IMR-90 (cell line): ENCODE measurements around the gene APOA4. TPM values are rescaled to one million over a fixed set of nuclear protein-coding genes. Genes with fewer than 3 reads are reported as not detected.

Source experiments
- ATAC-seq: fragments of 200-7000 bp; cut with Tn5 transposase; 2 replicates; pipeline ENCODE4 v1.9.1; 2020; ENCODE audit warnings: low read depth, mild to moderate bottlenecking, moderate library complexity
- BruUV-seq: library from RNA; stranded (reverse); fragments of 400-500 nt; replicated peaks from 2 replicates; lab custom pipeline; 2021; lab: Mats Ljungman, UMichigan
- CTCF ChIA-PET: fragments of 300-600 bp; formaldehyde crosslinking; extraction: SDS; loops from one replicate; lab custom pipeline; 2021; ENCODE audit warnings: antibody characterized with exemption; lab: Yijun Ruan, JAX
- POLR2A ChIA-PET: fragments of 300-600 bp; sonication (Branson Sonifier 250); formaldehyde crosslinking; loops from one replicate; lab custom pipeline; 2022; ENCODE audit warnings: antibody characterized with exemption; ENCODE audit not compliant: unreplicated experiment; lab: Charles Lee
- DNase-seq: peaks from one replicate; pipeline ENCODE4 v3.0.0; 2013
- H2AFZ ChIP-seq: replicated peaks from 2 replicates; pipeline ENCODE3; 2013; ENCODE audit warnings: low read length, mild to moderate bottlenecking; ENCODE audit not compliant: poor library complexity
- H2AK5ac ChIP-seq: 2 replicates; pipeline ENCODE4 v1.6.1; 2013; ENCODE audit warnings: low read depth, low read length, inconsistent platforms
- H2AK9ac ChIP-seq: replicated peaks from 2 replicates; pipeline ENCODE3; 2013; ENCODE audit warnings: mild to moderate bottlenecking, low read depth, low read length, moderate library complexity; ENCODE audit not compliant: poor library complexity
- H2BK120ac ChIP-seq: 2 replicates; pipeline ENCODE4 v1.6.1; 2013; ENCODE audit warnings: low read depth, low read length, inconsistent platforms
- H2BK15ac ChIP-seq: 3 replicates; pipeline ENCODE4 v1.6.1; 2013; ENCODE audit warnings: low read depth, low read length, inconsistent platforms
- H2BK20ac ChIP-seq: 2 replicates; pipeline ENCODE4 v1.6.1; 2013; ENCODE audit warnings: low read depth, mild to moderate bottlenecking, inconsistent platforms, low read length, moderate library complexity
- H2BK5ac ChIP-seq: 2 replicates; pipeline ENCODE4 v1.6.1; 2013; ENCODE audit warnings: mild to moderate bottlenecking, low read depth, low read length, inconsistent platforms; ENCODE audit not compliant: poor library complexity, severe bottlenecking
- H3K14ac ChIP-seq: replicated peaks from 2 replicates; pipeline ENCODE4 v1.6.1; 2013; ENCODE audit warnings: low read depth, low read length, inconsistent platforms
- H3K18ac ChIP-seq: 2 replicates; pipeline ENCODE4 v1.6.1; 2013; ENCODE audit warnings: low read depth, low read length, control low read depth
- H3K23ac ChIP-seq: 2 replicates; pipeline ENCODE4 v1.6.1; 2013; ENCODE audit warnings: low read depth, low read length, inconsistent platforms
- H3K27ac ChIP-seq: 2 replicates; pipeline ENCODE4 v1.5.1; 2013; ENCODE audit warnings: mild to moderate bottlenecking, control low read depth, low read length; ENCODE audit not compliant: insufficient read depth
- H3K27me3 ChIP-seq: 2 replicates; pipeline ENCODE4 v1.6.1; 2013; ENCODE audit warnings: low read length; ENCODE audit not compliant: control insufficient read depth, insufficient read depth
- H3K36me3 ChIP-seq: 2 replicates; pipeline ENCODE4 v1.6.1; 2013; ENCODE audit warnings: low read length, mixed read lengths; ENCODE audit not compliant: control insufficient read depth, insufficient read depth
- H3K4ac ChIP-seq: 2 replicates; pipeline ENCODE4 v1.6.1; 2013; ENCODE audit warnings: low read depth, low read length, inconsistent platforms
- H3K4me1 ChIP-seq: 2 replicates; pipeline ENCODE4 v1.6.1; 2013; ENCODE audit warnings: low read length, mixed read lengths; ENCODE audit not compliant: control insufficient read depth, insufficient read depth
- H3K4me2 ChIP-seq: 2 replicates; pipeline ENCODE4 v1.6.1; 2013; ENCODE audit warnings: low read depth, mild to moderate bottlenecking, control low read depth, low read length, moderate library complexity
- H3K4me3 ChIP-seq: 2 replicates; pipeline ENCODE4 v1.5.1; 2013; ENCODE audit warnings: low read depth, mild to moderate bottlenecking, control low read depth, low read length, moderate library complexity; ENCODE audit not compliant: insufficient read depth
- H3K56ac ChIP-seq: 2 replicates; pipeline ENCODE4 v1.6.1; 2013; ENCODE audit warnings: low read length, inconsistent platforms; ENCODE audit not compliant: insufficient read depth; ENCODE audit errors: extremely low read depth
- H3K79me1 ChIP-seq, 2 experiments: 2 replicates each; pipeline ENCODE4 v1.6.1; 2013; ENCODE audit warnings: low read length in 2 of 2, inconsistent platforms in 1 of 2, low read depth in 1 of 2
- H3K9ac ChIP-seq: 2 replicates; pipeline ENCODE4 v1.6.1; 2013; ENCODE audit warnings: low read depth, low read length, control low read depth
- H3K9me1 ChIP-seq: 2 replicates; pipeline ENCODE4 v1.6.1; 2013; ENCODE audit warnings: low read length, inconsistent platforms; ENCODE audit not compliant: insufficient read depth
- H3K9me3 ChIP-seq: 2 replicates; pipeline ENCODE4 v1.6.1; 2013; ENCODE audit warnings: low read length; ENCODE audit not compliant: control insufficient read depth, insufficient read depth
- H4K20me1 ChIP-seq: 2 replicates; pipeline ENCODE4 v1.6.1; 2013; ENCODE audit warnings: low read length, inconsistent platforms; ENCODE audit not compliant: insufficient read depth
- H4K5ac ChIP-seq: 2 replicates; pipeline ENCODE4 v1.6.1; 2013; ENCODE audit warnings: mild to moderate bottlenecking, low read depth, low read length, control low read depth
- H4K8ac ChIP-seq, 2 experiments: 2 replicates each; pipeline ENCODE4 v1.6.1; 2013; ENCODE audit warnings: low read depth in 2 of 2, low read length in 2 of 2, control low read depth in 1 of 2, inconsistent platforms in 1 of 2
- H4K91ac ChIP-seq: 2 replicates; pipeline ENCODE4 v1.6.1; 2013; ENCODE audit warnings: low read depth, low read length, inconsistent platforms; ENCODE audit not compliant: insufficient read depth
- CHD1 ChIP-seq: IDR thresholded peaks from 2 replicates; pipeline ENCODE4 v1.6.1; 2012; ENCODE audit warnings: low read depth, low read length, improper control_type of control experiment
- FOS ChIP-seq: fragments of 150-350 bp; IDR thresholded peaks from 2 replicates; pipeline ENCODE4 v1.6.1; 2016; ENCODE audit warnings: low read depth, low read length
- MAFK ChIP-seq: IDR thresholded peaks from 2 replicates; pipeline ENCODE4 v1.6.1; 2012; ENCODE audit warnings: low read depth, low read length, improper control_type of control experiment
- MAZ ChIP-seq: IDR thresholded peaks from 2 replicates; pipeline ENCODE4 v1.6.1; 2012; ENCODE audit warnings: low read depth, mild to moderate bottlenecking, low read length, improper control_type of control experiment, moderate library complexity, borderline replicate concordance
- MXI1 ChIP-seq: IDR thresholded peaks from 2 replicates; pipeline ENCODE4 v1.6.1; 2012; ENCODE audit warnings: low read depth, mild to moderate bottlenecking, low read length, moderate library complexity, borderline replicate concordance
- POLR2A ChIP-seq: IDR thresholded peaks from 2 replicates; pipeline ENCODE4 v1.6.1; 2012; ENCODE audit warnings: mild to moderate bottlenecking, low read depth, low read length
- RCOR1 ChIP-seq: IDR thresholded peaks from 2 replicates; pipeline ENCODE4 v1.6.1; 2012; ENCODE audit warnings: mild to moderate bottlenecking, low read length, improper control_type of control experiment; ENCODE audit not compliant: insufficient replicate concordance
- RFX5 ChIP-seq: IDR thresholded peaks from 2 replicates; pipeline ENCODE4 v1.8.0; 2012; ENCODE audit warnings: low read depth, mild to moderate bottlenecking, low read length, moderate library complexity
- USF2 ChIP-seq: fragments of 150-350 bp; IDR thresholded peaks from 2 replicates; pipeline ENCODE4 v1.6.1; 2017; ENCODE audit warnings: mild to moderate bottlenecking, antibody characterized with exemption, low read length, low read depth
- WGBS, 2 experiments: methylation state at CpG; one replicate each; pipeline versions ENCODE4 v1.1.5 to v1.1.7; 2013; ENCODE audit warnings: missing lambda C conversion rate in 2 of 2; ENCODE audit not compliant: insufficient read length in 1 of 2; ENCODE audit errors: extremely low coverage in 2 of 2; 5-methylcytosine and 5-hydroxymethylcytosine counted together
- dilution Hi-C: fragments of 300-500 bp; cut with HindIII; formaldehyde crosslinking; loops from one replicate; pipeline ENCODE4 v1.14.3; 2018; ENCODE audit warnings: low sequenced_read_pairs; ENCODE audit not compliant: unreplicated experiment
- in situ Hi-C: fragments of 300-500 bp; cut with MboI; formaldehyde crosslinking; loops from 3 replicates; pipeline ENCODE4 v1.14.3; 2019; ENCODE audit warnings: low sequenced_read_pairs, inconsistent platforms, mixed read lengths
- intact Hi-C: fragments of 100-400 bp; cut with micrococcal nuclease; formaldehyde crosslinking; loops from 2 replicates; pipeline ENCODE4 v1.10.0; 2022
- polyA plus RNA-seq, 3 experiments: library from polyadenylated mRNA; depleted of rRNA; stranded (reverse); fragments of >200 nt; gene quantifications; 2 replicates each; pipeline ENCODE4 v1.2.3, GENCODE V29; 2012; ENCODE audit warnings: low replicate concordance in 1 of 3
- total RNA-seq: library from RNA; depleted of rRNA; stranded (reverse); fragments of >200 nt; gene quantifications from 2 replicates; pipeline ENCODE4 v1.2.3, GENCODE V29; 2012
- TF ChIP-seq, protein P1 (sequence below): fragments of 150-350 bp; IDR thresholded peaks from 2 replicates; pipeline ENCODE4 v1.6.1; 2016; ENCODE audit warnings: low read depth, mild to moderate bottlenecking, low read length, moderate library complexity, borderline replicate concordance
- TF ChIP-seq, protein P2 (sequence below): conservative IDR thresholded peaks from 2 replicates; pipeline ENCODE4 v1.5.1; 2012; ENCODE audit warnings: mild to moderate bottlenecking, low read depth, low read length, improper control_type of control experiment

Gene APOA4
- total and polyA plus RNA-seq, 2 of the 4 experiments (the other 2 are of a cell fraction), result not detected

GRCh38 chr11:116837231-116838091 lies 14.4 kb upstream of the APOA4 start, which contains the start of gene APOA1 (continued):
- no peak for TF ChIP-seq MAFK
- no peak for TF ChIP-seq RFX5

DNA sequence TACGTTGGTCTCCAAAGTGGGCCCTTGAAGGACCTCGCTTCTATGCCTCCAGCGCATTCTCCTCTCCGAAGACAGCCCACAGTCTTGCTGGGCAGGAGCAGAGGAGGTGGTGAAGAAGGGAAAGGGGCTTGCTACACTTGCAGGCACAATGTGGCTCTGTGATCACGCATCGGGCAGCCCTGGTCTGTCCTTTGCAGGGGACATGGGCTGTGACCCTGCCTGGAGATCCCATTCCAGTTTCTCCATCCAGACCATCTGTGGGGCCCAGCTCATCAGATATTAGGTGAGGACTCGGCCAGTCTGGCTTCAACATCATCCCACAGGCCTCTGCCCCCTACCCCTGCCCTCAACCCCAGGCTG lies 13.5 kb upstream of the APOA4 start:
- Histone ChIP-seq H3K79me1 (no peaks in the 10 kb centered on the region), H4K91ac (no peak overlapping the region), H3K36me3 (no peaks in the 10 kb centered on the region), H2BK5ac (no peak overlapping the region), H2BK20ac (no peak overlapping the region), H3K4me1 (peaks cover 3% of the 10 kb centered on the region; the same call in 1 of the 2 replicates), H4K20me1 (no peaks in the 10 kb centered on the region), H3K9ac (no peak overlapping the region), H3K56ac (no peak overlapping the region), H3K14ac (no peak overlapping the region), H2AK5ac (peak overlapping the region; percentile 19; the same call in 1 of the 2 replicates), H3K23ac (no peak overlapping the region), H4K5ac (no peak overlapping the region), H3K18ac (no peak overlapping the region), H3K27me3 (peaks cover 3% of the 10 kb centered on the region; the same call in 1 of the 2 replicates), H4K8ac (no peak overlapping the region), H3K4ac (no peak overlapping the region), H3K27ac (no peak overlapping the region), H3K9me1 (no peaks in the 10 kb centered on the region; the same call in 1 of the 2 replicates), H2AFZ (peak overlapping the region; percentile 5), H2BK120ac (no peak overlapping the region), H3K4me2 (no peak overlapping the region), H2BK15ac (no peak overlapping the region), H2AK9ac (no peak overlapping the region), H3K9me3 (no peaks in the 10 kb centered on the region), H3K4me3 (no peak overlapping the region)
- BruUV-seq, result no TSS peak
- dilution Hi-C loops, result no loop called here
- DNase-seq, result no peak
- CTCF ChIA-PET, result interaction anchor here (0.9 to 1.9 kb wide), 10 partner anchors 9 to 269 kb away, joined by 3 to 30 read pairs (median 5); partner anchors contain the start of gene APOA5
- intact Hi-C loops, result loop anchor here (1.0 kb wide), 1 partner anchor 48 kb away; the partner anchor contains the start of gene ZPR1
- WGBS, 2 experiments, result 100% methylated on average over 3 of the region's 7 CpGs; no CpG with 5 or more reads in 1 of the 2 experiments
- no peak for ATAC-seq
- POLR2A ChIA-PET, result no interaction called here
- in situ Hi-C loops, result no loop called here
- TF ChIP-seq, protein P1, sequence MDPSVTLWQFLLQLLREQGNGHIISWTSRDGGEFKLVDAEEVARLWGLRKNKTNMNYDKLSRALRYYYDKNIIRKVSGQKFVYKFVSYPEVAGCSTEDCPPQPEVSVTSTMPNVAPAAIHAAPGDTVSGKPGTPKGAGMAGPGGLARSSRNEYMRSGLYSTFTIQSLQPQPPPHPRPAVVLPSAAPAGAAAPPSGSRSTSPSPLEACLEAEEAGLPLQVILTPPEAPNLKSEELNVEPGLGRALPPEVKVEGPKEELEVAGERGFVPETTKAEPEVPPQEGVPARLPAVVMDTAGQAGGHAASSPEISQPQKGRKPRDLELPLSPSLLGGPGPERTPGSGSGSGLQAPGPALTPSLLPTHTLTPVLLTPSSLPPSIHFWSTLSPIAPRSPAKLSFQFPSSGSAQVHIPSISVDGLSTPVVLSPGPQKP, result no peak
- TF ChIP-seq RFX5 (no peak), MAZ (no peak), CHD1 (no peak), USF2 (no peak), MXI1 (no peak), FOS (no peak), RCOR1 (no peak), POLR2A (no peak), MAFK (no peak)
- TF ChIP-seq, protein P2, sequence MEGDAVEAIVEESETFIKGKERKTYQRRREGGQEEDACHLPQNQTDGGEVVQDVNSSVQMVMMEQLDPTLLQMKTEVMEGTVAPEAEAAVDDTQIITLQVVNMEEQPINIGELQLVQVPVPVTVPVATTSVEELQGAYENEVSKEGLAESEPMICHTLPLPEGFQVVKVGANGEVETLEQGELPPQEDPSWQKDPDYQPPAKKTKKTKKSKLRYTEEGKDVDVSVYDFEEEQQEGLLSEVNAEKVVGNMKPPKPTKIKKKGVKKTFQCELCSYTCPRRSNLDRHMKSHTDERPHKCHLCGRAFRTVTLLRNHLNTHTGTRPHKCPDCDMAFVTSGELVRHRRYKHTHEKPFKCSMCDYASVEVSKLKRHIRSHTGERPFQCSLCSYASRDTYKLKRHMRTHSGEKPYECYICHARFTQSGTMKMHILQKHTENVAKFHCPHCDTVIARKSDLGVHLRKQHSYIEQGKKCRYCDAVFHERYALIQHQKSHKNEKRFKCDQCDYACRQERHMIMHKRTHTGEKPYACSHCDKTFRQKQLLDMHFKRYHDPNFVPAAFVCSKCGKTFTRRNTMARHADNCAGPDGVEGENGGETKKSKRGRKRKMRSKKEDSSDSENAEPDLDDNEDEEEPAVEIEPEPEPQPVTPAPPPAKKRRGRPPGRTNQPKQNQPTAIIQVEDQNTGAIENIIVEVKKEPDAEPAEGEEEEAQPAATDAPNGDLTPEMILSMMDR, result no peak
